22Rv1 (cell line): ENCODE results near the gene TXNRD2.

Source experiments
- H3K27ac ChIP-seq: fragments of 450-650 bp; 2 replicates; pipeline ENCODE4 v1.5.1; 2017
- CTCF ChIP-seq: fragments of 450-650 bp; IDR thresholded peaks from 2 replicates; pipeline ENCODE4 v1.5.1; 2017; ENCODE audit warnings: mild to moderate bottlenecking
- ZFX ChIP-seq: fragments of 450-650 bp; IDR thresholded peaks from 2 replicates; pipeline ENCODE4 v1.6.1; 2017; ENCODE audit warnings: antibody characterized with exemption, borderline replicate concordance

The TXNRD2 gene

GRCh38 chr22:19959043-19959586, 17.5 kb upstream of the TXNRD2 start:
- TF ChIP-seq CTCF (no peak), ZFX (no peak)
- peak overlapping the region; percentile 100 for H3K27ac ChIP-seq

- TF ChIP-seq CTCF: no peak
- TF ChIP-seq ZFX: no peak
- peak overlapping the region; percentile 100 for H3K27ac ChIP-seq
These were observed 16.7 kb upstream of the TXNRD2 start for GRCh38 chr22:19958083-19959042.

GRCh38 chr22:19957445-19957844, 15.8 kb upstream of the TXNRD2 start:
- peak; percentile 18; the same call in 1 of the 2 replicates for TF ChIP-seq CTCF
- TF ChIP-seq ZFX: no peak
- H3K27ac ChIP-seq: no peak overlapping the region

GRCh38 chr22:19955241-19956128, 13.9 kb upstream of the TXNRD2 start:
- TF ChIP-seq CTCF (no peak), ZFX (no peak)
- no peak overlapping the region for H3K27ac ChIP-seq

GRCh38 chr22:19951346-19951745, 9.7 kb upstream of the TXNRD2 start:
- no peak for TF ChIP-seq ZFX
- TF ChIP-seq CTCF: no peak
- no peak overlapping the region for H3K27ac ChIP-seq

- TF ChIP-seq ZFX (no peak), CTCF (peak; percentile 54)
- no peak overlapping the region for H3K27ac ChIP-seq
These were observed 6.6 kb upstream of the TXNRD2 start for GRCh38 chr22:19948057-19948760.
